ENCODE data around the gene TMEM218.

Gene TMEM218

GRCh38 chr11:125088576-125089455 lies 22.6 kb downstream of the TMEM218 start:
- TF ChIP-seq POLR2AphosphoS5 (IDR thresholded peaks at IDR 0.05; ENCODE audit: low read depth) (no peak), CTCF (IDR thresholded peaks at IDR 0.05; ENCODE audit: insufficient read depth, low read length) (no peak), REST (IDR thresholded peaks at IDR 0.05; ENCODE audit: insufficient replicate concordance, low read depth) (no peak), SPI1 (IDR thresholded peaks at IDR 0.05; ENCODE audit: borderline replicate concordance, low read depth) (no peak), GABPA (IDR thresholded peaks at IDR 0.05; ENCODE audit: low read depth) (no peak)
- Histone ChIP-seq H3K27me3 (ENCODE audit: insufficient read depth, poor library complexity, severe bottlenecking) (no peaks in the 10 kb centered on the region), H3K27ac (replicated peaks) (no peak overlapping the region), H3K4me3 (replicated peaks; ENCODE audit: insufficient read depth, low read length) (no peak overlapping the region)
- no peak for DNase-seq (ENCODE audit: low read depth in 1 of 2, low spot score in 1 of 2)

GRCh38 chr11:125088123-125088522 lies 23.3 kb downstream of the TMEM218 start:
- Histone ChIP-seq H3K4me3 (replicated peaks; ENCODE audit: insufficient read depth, low read length) (no peak overlapping the region), H3K27ac (replicated peaks) (no peak overlapping the region), H3K27me3 (ENCODE audit: insufficient read depth, poor library complexity, severe bottlenecking) (no peaks in the 10 kb centered on the region)
- no peak for TF ChIP-seq REST (IDR thresholded peaks at IDR 0.05; ENCODE audit: insufficient replicate concordance, low read depth)
- no peak for TF ChIP-seq CTCF (IDR thresholded peaks at IDR 0.05; ENCODE audit: insufficient read depth, low read length)
- TF ChIP-seq SPI1 (IDR thresholded peaks at IDR 0.05; ENCODE audit: borderline replicate concordance, low read depth), result no peak
- TF ChIP-seq GABPA (IDR thresholded peaks at IDR 0.05; ENCODE audit: low read depth), result no peak
- no peak for TF ChIP-seq POLR2AphosphoS5 (IDR thresholded peaks at IDR 0.05; ENCODE audit: low read depth)
- DNase-seq (ENCODE audit: low read depth in 1 of 2, low spot score in 1 of 2), result no peak

- TF ChIP-seq POLR2AphosphoS5 (IDR thresholded peaks at IDR 0.05; ENCODE audit: low read depth) (no peak), SPI1 (IDR thresholded peaks at IDR 0.05; ENCODE audit: borderline replicate concordance, low read depth) (no peak), REST (IDR thresholded peaks at IDR 0.05; ENCODE audit: insufficient replicate concordance, low read depth) (no peak), CTCF (IDR thresholded peaks at IDR 0.05; ENCODE audit: insufficient read depth, low read length) (no peak), GABPA (IDR thresholded peaks at IDR 0.05; ENCODE audit: low read depth) (no peak)
- Histone ChIP-seq H3K27ac (replicated peaks) (no peak overlapping the region), H3K27me3 (ENCODE audit: insufficient read depth, poor library complexity, severe bottlenecking) (no peaks in the 10 kb centered on the region), H3K4me3 (replicated peaks; ENCODE audit: insufficient read depth, low read length) (no peak overlapping the region)
- no peak for DNase-seq (ENCODE audit: low read depth in 1 of 2, low spot score in 1 of 2)
These were observed 24.7 kb downstream of the TMEM218 start for GRCh38 chr11:125086633-125087296.

Measured in HL-60 (cell line).